ENCODE results near the gene TRAF3IP1. TPM values are rescaled to one million over a fixed set of nuclear protein-coding genes. Genes with fewer than 3 reads are reported as not detected.

TRAF3IP1 gene
- total RNA-seq, 6 donors from 2014 or later = 14.0 to 26.8 (median 18.8) TPM

DNA sequence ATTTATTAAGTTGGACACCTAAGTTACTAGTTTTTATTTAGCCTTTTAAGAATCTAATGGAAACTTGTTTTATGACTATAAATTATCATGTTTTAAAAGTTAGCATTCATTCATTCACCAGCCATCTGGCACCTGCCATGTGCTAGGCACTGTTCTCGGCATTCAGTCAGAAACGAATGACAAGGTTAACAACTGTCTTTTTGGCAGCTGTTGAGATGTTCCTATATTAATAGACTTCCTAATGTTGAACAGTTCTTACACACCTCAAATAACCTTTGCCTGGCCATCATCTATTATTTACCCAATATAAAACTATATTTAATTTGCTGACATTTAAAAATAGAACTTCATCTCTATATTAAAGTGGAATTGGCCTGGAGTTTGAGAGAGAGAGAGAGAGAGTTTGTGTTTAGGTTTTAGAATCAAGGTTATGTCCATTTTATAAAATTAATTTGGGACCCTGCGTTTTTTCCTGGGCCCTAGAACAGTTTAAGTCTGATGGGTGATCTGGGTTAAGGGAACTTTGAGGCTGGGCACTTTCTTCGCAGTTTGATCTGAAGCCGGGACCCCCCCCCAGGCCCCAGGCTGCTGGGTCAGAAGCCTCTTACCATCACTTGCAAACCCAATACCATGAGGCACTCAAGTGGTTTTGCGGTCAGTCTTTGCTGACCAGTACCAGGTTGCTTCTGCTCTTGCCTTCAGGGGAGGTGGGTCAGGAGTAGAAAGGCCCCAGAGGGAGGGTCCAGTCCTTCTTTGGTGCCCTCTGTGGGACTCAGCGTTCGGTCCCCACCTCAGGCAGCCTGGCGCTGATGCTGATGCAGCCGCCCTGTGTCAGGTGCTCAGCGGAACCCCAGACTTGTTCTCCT is 58.1 kb downstream of the TRAF3IP1 start:
- peaks cover 0 to 5% (median 0%) of the 10 kb centered on the region in 4 donors for H3K36me3 ChIP-seq
- H3K27ac ChIP-seq = no peak overlapping the region
- no peaks in the 10 kb centered on the region for H3K27me3 ChIP-seq
- WGBS, 2 donors = 93 to 94% methylated on average over 10 to 11 of the region's 11 CpGs
- H3K4me3 ChIP-seq = no peak overlapping the region
- no peaks in the 10 kb centered on the region for H3K9me3 ChIP-seq
- peaks cover 10 to 26% (median 24%) of the 10 kb centered on the region in 4 donors for H3K4me1 ChIP-seq
- TF ChIP-seq, protein P1, sequence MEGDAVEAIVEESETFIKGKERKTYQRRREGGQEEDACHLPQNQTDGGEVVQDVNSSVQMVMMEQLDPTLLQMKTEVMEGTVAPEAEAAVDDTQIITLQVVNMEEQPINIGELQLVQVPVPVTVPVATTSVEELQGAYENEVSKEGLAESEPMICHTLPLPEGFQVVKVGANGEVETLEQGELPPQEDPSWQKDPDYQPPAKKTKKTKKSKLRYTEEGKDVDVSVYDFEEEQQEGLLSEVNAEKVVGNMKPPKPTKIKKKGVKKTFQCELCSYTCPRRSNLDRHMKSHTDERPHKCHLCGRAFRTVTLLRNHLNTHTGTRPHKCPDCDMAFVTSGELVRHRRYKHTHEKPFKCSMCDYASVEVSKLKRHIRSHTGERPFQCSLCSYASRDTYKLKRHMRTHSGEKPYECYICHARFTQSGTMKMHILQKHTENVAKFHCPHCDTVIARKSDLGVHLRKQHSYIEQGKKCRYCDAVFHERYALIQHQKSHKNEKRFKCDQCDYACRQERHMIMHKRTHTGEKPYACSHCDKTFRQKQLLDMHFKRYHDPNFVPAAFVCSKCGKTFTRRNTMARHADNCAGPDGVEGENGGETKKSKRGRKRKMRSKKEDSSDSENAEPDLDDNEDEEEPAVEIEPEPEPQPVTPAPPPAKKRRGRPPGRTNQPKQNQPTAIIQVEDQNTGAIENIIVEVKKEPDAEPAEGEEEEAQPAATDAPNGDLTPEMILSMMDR (IDR thresholded peaks at IDR 0.05) = no peak
- TF ChIP-seq POLR2A (IDR thresholded peaks at IDR 0.05) = no peak
- TF ChIP-seq EP300 (IDR thresholded peaks at IDR 0.05) = no peak
- TF ChIP-seq POLR2AphosphoS5 (IDR thresholded peaks at IDR 0.05) = no peak
- ATAC-seq (ENCODE audit: low FRiP score in 2 of 2) (no peak), DNase-seq (no peak)

DNA sequence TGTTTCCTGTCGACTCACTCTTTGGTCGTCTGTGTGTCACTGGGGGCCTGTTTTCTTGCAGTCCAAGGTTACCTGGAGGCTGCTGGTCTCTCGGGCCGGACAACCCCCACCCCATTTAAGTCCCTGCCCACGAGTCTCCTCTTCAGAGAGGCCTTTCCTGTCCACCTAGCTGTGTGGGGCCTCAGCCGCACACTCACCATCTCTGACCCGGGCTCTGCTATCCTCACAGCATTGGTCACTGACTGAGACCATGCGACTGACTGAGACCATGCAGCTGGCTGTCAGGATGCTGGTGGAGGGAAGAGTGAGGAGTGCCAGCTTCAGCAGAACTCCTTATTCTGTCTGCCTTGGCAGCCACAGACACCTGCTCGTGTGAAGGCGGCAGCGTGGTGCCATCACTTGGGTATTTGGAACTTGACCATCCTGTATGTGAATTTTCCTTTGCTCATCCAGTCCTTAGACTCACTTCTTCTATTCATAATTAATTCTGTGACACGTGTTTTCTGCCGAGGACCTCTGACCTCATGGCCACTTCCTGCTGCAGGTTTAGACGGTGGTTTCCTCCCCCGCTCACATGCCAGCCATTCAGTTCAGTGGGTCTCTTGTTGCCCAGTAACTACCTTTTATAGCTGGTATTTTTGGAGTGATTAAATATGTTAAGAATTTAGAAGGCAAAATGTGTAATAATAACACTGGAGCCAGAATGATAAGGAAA is 58.9 kb downstream of the TRAF3IP1 start:
- DNase-seq = peak in 1 of 2 donors; percentile 45
- peak in 1 of 2 donors; percentile 66 for ATAC-seq (ENCODE audit: low FRiP score in 2 of 2)

DNA sequence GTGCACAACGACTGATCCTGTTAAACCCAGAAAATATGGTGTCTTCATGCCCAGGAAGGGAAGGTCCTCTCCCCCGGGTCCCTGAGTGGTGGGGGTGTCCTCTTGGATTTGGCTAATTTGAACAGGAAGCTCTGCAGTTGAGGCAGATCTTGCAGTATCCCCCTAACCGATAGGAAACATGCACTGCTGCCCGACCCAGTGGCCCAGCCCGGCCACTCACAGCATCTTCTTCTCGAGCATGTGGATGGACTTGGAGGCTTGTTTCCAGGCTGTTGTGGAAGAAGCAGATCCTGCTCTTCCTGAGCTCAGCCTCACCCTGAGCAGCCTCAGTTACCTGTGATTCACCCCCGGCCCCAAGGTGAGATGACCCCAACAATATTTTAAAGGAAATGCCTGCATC is 60.0 kb downstream of the TRAF3IP1 start:
- Histone ChIP-seq H3K27ac (no peak overlapping the region), H3K4me1 (peaks cover 10 to 26% (median 24%) of the 10 kb centered on the region in 4 donors)
- 84 to 88% methylated on average over 6 to 7 of the region's 7 CpGs for WGBS, 2 donors

More for the DNA sequence above, 58.9 kb downstream of the TRAF3IP1 start:
- no peaks in the 10 kb centered on the region for H3K27me3 ChIP-seq
- no peak for TF ChIP-seq POLR2A (IDR thresholded peaks at IDR 0.05)
- TF ChIP-seq EP300 (IDR thresholded peaks at IDR 0.05) = no peak
- TF ChIP-seq, protein P1 (IDR thresholded peaks at IDR 0.05) = no peak
- TF ChIP-seq POLR2AphosphoS5 (IDR thresholded peaks at IDR 0.05) = no peak
- 75 to 84% methylated on average over 15 of the region's 15 CpGs for WGBS, 2 donors
- H3K4me3 ChIP-seq = no peak overlapping the region
- peaks cover 0 to 5% (median 0%) of the 10 kb centered on the region in 4 donors for H3K36me3 ChIP-seq
- no peaks in the 10 kb centered on the region for H3K9me3 ChIP-seq
- H3K4me1 ChIP-seq = peaks cover 10 to 26% (median 24%) of the 10 kb centered on the region in 4 donors
- H3K27ac ChIP-seq = no peak overlapping the region

DNA sequence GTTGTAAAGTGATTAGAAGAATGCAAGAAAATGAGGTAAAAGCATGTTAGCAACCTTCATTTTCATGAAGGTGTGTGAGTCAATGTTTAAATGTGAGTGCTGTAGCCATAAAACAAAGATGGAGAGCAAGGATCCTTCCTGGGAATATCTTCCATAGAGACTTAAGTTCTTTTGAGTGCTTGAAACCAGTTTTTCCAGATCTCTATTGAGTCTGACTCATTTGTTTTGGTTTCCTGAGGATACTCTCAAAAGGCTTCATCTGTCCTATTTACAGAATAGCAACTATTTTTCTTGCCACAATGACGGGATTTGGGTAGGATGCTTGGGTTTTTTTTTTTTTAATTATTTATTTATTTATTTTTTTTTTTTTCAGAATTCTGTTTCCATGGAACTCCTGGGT is 60.5 kb downstream of the TRAF3IP1 start:
- WGBS, 2 donors = 69 to 77% methylated on average over 1 of the region's 1 CpG
- Histone ChIP-seq H3K27ac (no peak overlapping the region), H3K4me1 (peaks cover 10 to 26% (median 24%) of the 10 kb centered on the region in 4 donors), H3K9me3 (no peaks in the 10 kb centered on the region), H3K4me3 (no peak overlapping the region), H3K27me3 (no peaks in the 10 kb centered on the region), H3K36me3 (peaks cover 0 to 5% (median 0%) of the 10 kb centered on the region in 4 donors)
- DNase-seq (no peak), ATAC-seq (ENCODE audit: low FRiP score in 2 of 2) (no peak)
- TF ChIP-seq, protein P1 (IDR thresholded peaks at IDR 0.05) = no peak
- TF ChIP-seq EP300 (IDR thresholded peaks at IDR 0.05) = no peak
- TF ChIP-seq POLR2AphosphoS5 (IDR thresholded peaks at IDR 0.05) = no peak

More for the DNA sequence above, 60.0 kb downstream of the TRAF3IP1 start:
- DNase-seq = no peak
- Histone ChIP-seq H3K36me3 (peaks cover 0 to 5% (median 0%) of the 10 kb centered on the region in 4 donors), H3K9me3 (no peaks in the 10 kb centered on the region), H3K4me3 (no peak overlapping the region), H3K27me3 (no peaks in the 10 kb centered on the region)
- TF ChIP-seq POLR2A (IDR thresholded peaks at IDR 0.05) = no peak
- no peak for TF ChIP-seq EP300 (IDR thresholded peaks at IDR 0.05)
- TF ChIP-seq, protein P1 (IDR thresholded peaks at IDR 0.05) = no peak
- TF ChIP-seq POLR2AphosphoS5 (IDR thresholded peaks at IDR 0.05) = no peak
- ATAC-seq (ENCODE audit: low FRiP score in 2 of 2) = no peak
